B cell (primary cell): ENCODE measurements around the gene PCDHGC4. TPM values are rescaled to one million over a fixed set of nuclear protein-coding genes. Genes with fewer than 3 reads are reported as not detected.

ENCODE experiments used
- ATAC-seq: fragments of 200-7000 bp; cut with Tn5 transposase; one replicate; pipeline ENCODE4 v1.10.0; 2021; ENCODE audit warnings: low read depth, mild to moderate bottlenecking, moderate number of reproducible peaks, moderate library complexity
- CTCF ChIA-PET: fragments of 350-600 bp; sonication (Branson Sonifier 250); formaldehyde crosslinking; loops from one replicate; lab custom pipeline; 2021; ENCODE audit warnings: antibody characterized with exemption, inconsistent platforms; lab: Charles Lee
- POLR2A ChIA-PET: fragments of 350-600 bp; sonication (Branson Sonifier 250); formaldehyde crosslinking; loops from one replicate; lab custom pipeline; 2021; ENCODE audit warnings: antibody characterized with exemption; lab: Charles Lee
- DNase-seq: peaks from one replicate; pipeline ENCODE4 v3.0.0; 2013
- H2AFZ ChIP-seq: 2 replicates; pipeline ENCODE4 v1.6.1; 2012; ENCODE audit warnings: mild to moderate bottlenecking, low read depth, low read length; ENCODE audit not compliant: insufficient read depth, poor library complexity, severe bottlenecking
- H3K27ac ChIP-seq, 2 donors: 1 replicate in 1 of 2; 2 replicates in 1 of 2; pipeline ENCODE4 v1.5.1; 2012 to 2013; ENCODE audit warnings: low read length in 2 of 2, mild to moderate bottlenecking in 2 of 2, moderate library complexity in 1 of 2
- H3K27me3 ChIP-seq, 4 experiments: fragments of 200-600 bp in 1 of 4; sonication (generic) in 1 of 4; replicated peaks in 1 of 4; 1 replicate in 2 of 4; 2 replicates in 2 of 4; pipeline versions ENCODE4 v1.6.1 to v1.7.0; 2013 to 2016; ENCODE audit warnings: low read length in 3 of 4, mild to moderate bottlenecking in 2 of 4, mixed read lengths in 1 of 4, moderate library complexity in 1 of 4; ENCODE audit not compliant: insufficient read depth in 4 of 4, control insufficient read depth in 3 of 4; ENCODE audit errors: control extremely low read depth in 1 of 4
- H3K36me3 ChIP-seq, 2 experiments: replicated peaks in 1 of 2; 1 replicate in 1 of 2; 2 replicates in 1 of 2; pipeline versions ENCODE4 v1.6.1 to v1.7.1; 2013; ENCODE audit warnings: low read length in 1 of 2; ENCODE audit not compliant: insufficient read depth in 2 of 2, control insufficient read depth in 1 of 2; ENCODE audit errors: control extremely low read depth in 1 of 2, extremely low read depth in 1 of 2
- H3K4me1 ChIP-seq, 2 donors: fragments of 200-600 bp in 1 of 2; sonication (generic) in 1 of 2; 1 replicate in 1 of 2; 2 replicates in 1 of 2; pipeline versions ENCODE4 v1.5.1 to v1.6.1; 2013 to 2017; ENCODE audit warnings: low read length in 2 of 2; ENCODE audit not compliant: control insufficient read depth in 2 of 2, insufficient read depth in 2 of 2
- H3K4me2 ChIP-seq: replicated peaks from 2 replicates; pipeline ENCODE3; 2012; ENCODE audit warnings: mild to moderate bottlenecking, low read depth, low read length; ENCODE audit not compliant: poor library complexity, severe bottlenecking
- H3K4me3 ChIP-seq, 5 experiments: fragments of 200-600 bp in 1 of 5; sonication (generic) in 1 of 5; 1 replicate in 3 of 5; 2 replicates in 2 of 5; pipeline versions ENCODE4 v1.5.1 to v1.7.0; 2011 to 2016; ENCODE audit warnings: low read length in 4 of 5, mild to moderate bottlenecking in 4 of 5, low read depth in 2 of 5, control low read depth in 1 of 5, moderate library complexity in 1 of 5; ENCODE audit not compliant: insufficient read depth in 1 of 5; ENCODE audit errors: control extremely low read depth in 1 of 5, extremely low read depth in 1 of 5
- H3K79me2 ChIP-seq: fragments of 200-600 bp; sonication (generic); one replicate; pipeline ENCODE4 v1.6.0; 2016; ENCODE audit warnings: low read length; ENCODE audit not compliant: control insufficient read depth, insufficient read depth
- H3K9ac ChIP-seq: fragments of 200-600 bp; sonication (generic); 2 replicates; pipeline ENCODE4 v1.6.1; 2017; ENCODE audit warnings: mild to moderate bottlenecking, low read length, moderate library complexity
- H3K9me3 ChIP-seq, 3 donors: one replicate each; pipeline versions ENCODE4 v1.6.1 to v1.7.1; 2013; ENCODE audit warnings: low read length in 2 of 3; ENCODE audit not compliant: control insufficient read depth in 2 of 3, insufficient read depth in 1 of 3; ENCODE audit errors: control extremely low read depth in 1 of 3
- H4K20me1 ChIP-seq: 2 replicates; pipeline ENCODE4 v1.6.0; 2012; ENCODE audit warnings: mild to moderate bottlenecking, low read length; ENCODE audit not compliant: insufficient read depth, control insufficient read depth, poor library complexity, severe bottlenecking
- H3K27ac Mint-ChIP-seq: one replicate; pipeline ENCODE4 v1.8.0; 2021; ENCODE audit warnings: mixed read lengths
- H3K27me3 Mint-ChIP-seq: one replicate; pipeline ENCODE4 v1.8.0; 2021; ENCODE audit warnings: mixed read lengths
- H3K4me1 Mint-ChIP-seq: one replicate; pipeline ENCODE4 v1.8.0; 2021; ENCODE audit warnings: mixed read lengths
- H3K4me3 Mint-ChIP-seq: one replicate; pipeline ENCODE4 v1.8.0; 2021; ENCODE audit warnings: mixed read lengths
- H3K9me3 Mint-ChIP-seq: one replicate; pipeline ENCODE4 v1.8.0; 2022; ENCODE audit warnings: mixed read lengths; ENCODE audit not compliant: insufficient read depth
- EZH2 ChIP-seq: IDR thresholded peaks from 2 replicates; pipeline ENCODE4 v1.6.1; 2012; ENCODE audit warnings: borderline replicate concordance, low read depth, mild to moderate bottlenecking, moderate library complexity, low read length; ENCODE audit not compliant: insufficient read depth, poor library complexity, severe bottlenecking
- WGBS: methylation state at CpG from one replicate; pipeline ENCODE4 v1.1.5; 2013; ENCODE audit warnings: missing lambda C conversion rate; ENCODE audit not compliant: insufficient coverage; 5-methylcytosine and 5-hydroxymethylcytosine counted together
- intact Hi-C: fragments of 100-400 bp; cut with micrococcal nuclease; formaldehyde crosslinking; loops from one replicate; pipeline ENCODE4 v1.10.0; 2022
- polyA plus RNA-seq: library from polyadenylated mRNA; depleted of rRNA; stranded (reverse); fragments of >200 nt; gene quantifications from 2 replicates; pipeline ENCODE4 v1.2.3, GENCODE V29; 2012
- total RNA-seq, 2 donors: library from RNA; stranded (reverse); fragments of 120-200 nt in 1 of 2; gene quantifications; 1 replicate in 1 of 2; 2 replicates in 1 of 2; pipeline versions ENCODE4 v1.2.3 to v1.2.4, GENCODE V29; 2013 to 2022
- TF ChIP-seq, protein P1 (sequence below): fragments of 200-600 bp; IDR thresholded peaks from one replicate; pipeline ENCODE4 v1.8.0; 2022; ENCODE audit warnings: antibody characterized with exemption, mild to moderate bottlenecking

Gene PCDHGC4
- total and polyA plus RNA-seq, 2 donors (not counting 1 experiment from before 2014, with no cell fraction given): 0.09 to 0.42 TPM

DNA sequence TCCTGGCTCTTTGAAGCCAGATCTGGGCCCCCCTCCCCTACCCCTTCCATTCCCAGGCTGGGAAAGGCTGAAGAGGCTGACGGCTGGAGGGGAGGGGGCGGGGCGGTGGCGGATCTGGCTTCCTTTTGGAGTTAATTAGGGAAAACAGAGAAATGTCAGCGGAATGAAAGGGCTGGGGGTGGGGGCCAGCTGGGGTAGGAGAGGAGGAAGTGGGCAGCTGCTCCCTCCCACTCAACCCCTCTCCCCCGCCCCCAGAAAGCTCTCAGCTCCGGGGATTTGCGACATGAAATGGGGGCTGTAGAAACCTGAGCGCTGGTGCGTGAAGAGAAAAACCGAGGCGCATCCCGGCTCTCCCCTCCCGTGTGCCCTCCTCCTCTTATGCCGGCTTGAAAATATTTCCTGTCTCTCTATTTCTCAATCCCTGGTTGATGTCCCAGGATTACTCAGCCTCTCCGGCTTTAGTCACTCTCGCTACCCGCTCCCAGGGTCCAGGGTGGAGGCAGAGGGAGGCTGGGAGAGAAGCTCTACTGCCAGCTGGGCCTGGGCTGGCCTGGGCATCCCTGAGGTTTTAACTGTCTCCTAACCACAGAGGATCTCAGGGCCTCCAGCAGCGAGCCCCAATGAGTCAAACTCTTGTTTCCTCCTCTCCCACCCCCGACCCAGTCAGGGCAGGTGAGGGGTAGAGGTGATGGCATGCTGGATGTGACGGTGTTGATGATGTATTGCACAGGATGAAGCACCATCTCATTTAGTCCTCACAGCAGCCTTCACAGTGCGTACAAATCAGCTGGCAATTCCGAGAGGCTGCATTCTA lies 24.2 kb downstream of the PCDHGC4 start:
- Histone ChIP-seq H2AFZ (peak overlapping the region; percentile 9), H3K4me3 (no peak overlapping the region), H3K79me2 (no peaks in the 10 kb centered on the region), H3K9me3 (peaks cover 0 to 13% (median 0%) of the 10 kb centered on the region in 3 donors), H3K27me3 (no peaks in the 10 kb centered on the region), H3K36me3 (peaks cover 0 to under 1% of the 10 kb centered on the region in 2 experiments), H3K27ac (peak overlapping the region; percentile 10 to 29), H3K9ac (peak overlapping the region; percentile 13), H4K20me1 (peaks cover 5% of the 10 kb centered on the region), H3K4me2 (peak overlapping the region; percentile 48), H3K4me1 (peaks cover 53 to 75% of the 10 kb centered on the region in 2 donors)
- ChIA-PET CTCF (interaction anchor here (0.7 to 12.8 kb wide), 7 partner anchors 16 to 96 kb away, joined by 3 to 176 read pairs (median 6); partner anchors contain the start of genes PCDHGA10, PCDHGA11, PCDHGB7 and PCDHGC3), POLR2A (interaction anchor here (0.5 to 0.8 kb wide), 3 partner anchors 16 to 86 kb away, joined by 3 read pairs; no protein-coding TSS in a partner anchor)
- H3K27ac Mint-ChIP-seq: peak overlapping the region; percentile 10
- ATAC-seq (no peak), DNase-seq (no peak)
- TF ChIP-seq EZH2: no peak
- TF ChIP-seq, protein P1, sequence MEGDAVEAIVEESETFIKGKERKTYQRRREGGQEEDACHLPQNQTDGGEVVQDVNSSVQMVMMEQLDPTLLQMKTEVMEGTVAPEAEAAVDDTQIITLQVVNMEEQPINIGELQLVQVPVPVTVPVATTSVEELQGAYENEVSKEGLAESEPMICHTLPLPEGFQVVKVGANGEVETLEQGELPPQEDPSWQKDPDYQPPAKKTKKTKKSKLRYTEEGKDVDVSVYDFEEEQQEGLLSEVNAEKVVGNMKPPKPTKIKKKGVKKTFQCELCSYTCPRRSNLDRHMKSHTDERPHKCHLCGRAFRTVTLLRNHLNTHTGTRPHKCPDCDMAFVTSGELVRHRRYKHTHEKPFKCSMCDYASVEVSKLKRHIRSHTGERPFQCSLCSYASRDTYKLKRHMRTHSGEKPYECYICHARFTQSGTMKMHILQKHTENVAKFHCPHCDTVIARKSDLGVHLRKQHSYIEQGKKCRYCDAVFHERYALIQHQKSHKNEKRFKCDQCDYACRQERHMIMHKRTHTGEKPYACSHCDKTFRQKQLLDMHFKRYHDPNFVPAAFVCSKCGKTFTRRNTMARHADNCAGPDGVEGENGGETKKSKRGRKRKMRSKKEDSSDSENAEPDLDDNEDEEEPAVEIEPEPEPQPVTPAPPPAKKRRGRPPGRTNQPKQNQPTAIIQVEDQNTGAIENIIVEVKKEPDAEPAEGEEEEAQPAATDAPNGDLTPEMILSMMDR: no peak
- peaks cover 3% of the 10 kb centered on the region for H3K9me3 Mint-ChIP-seq
- intact Hi-C loops: no loop called here
- no peaks in the 10 kb centered on the region for H3K27me3 Mint-ChIP-seq
- peak overlapping the region; percentile 63 for H3K4me3 Mint-ChIP-seq
- peaks cover 72% of the 10 kb centered on the region for H3K4me1 Mint-ChIP-seq
- WGBS: 25% methylated on average over 11 of the region's 23 CpGs
